Astrocyte (in vitro differentiated cells and primary cell): Measurements from ENCODE around the gene ULBP2. TPM values are rescaled to one million over a fixed set of nuclear protein-coding genes. Genes with fewer than 3 reads are reported as not detected.
"Not testable (repeated sequence)": the region's sequence is repeated elsewhere in the genome, so short reads cannot be mapped to it uniquely, and the experiment has no call there.

Source experiments
- DNase-seq: peaks from one replicate; pipeline ENCODE4 v3.0.0-alpha.2; 2010; ENCODE audit warnings: low read depth
- FAIRE-seq: peaks from 2 replicates; lab custom pipeline; 2011; peaks lifted over from hg19 to GRCh38; lab: Jason Lieb, UNC
- H2AFZ ChIP-seq: 2 replicates; pipeline ENCODE4 v1.6.0; 2012; ENCODE audit warnings: low read depth, low read length, inconsistent platforms
- H3K27ac ChIP-seq: 2 replicates; pipeline ENCODE4 v1.5.1; 2011; ENCODE audit warnings: low read depth, low read length, inconsistent platforms
- H3K27me3 ChIP-seq: 2 replicates; pipeline ENCODE4 v1.6.0; 2011; ENCODE audit warnings: low read length, inconsistent platforms; ENCODE audit not compliant: insufficient read depth
- H3K36me3 ChIP-seq: 2 replicates; pipeline ENCODE4 v1.5.1; 2011; ENCODE audit warnings: low read length, inconsistent platforms; ENCODE audit not compliant: insufficient read depth
- H3K4me1 ChIP-seq: 2 replicates; pipeline ENCODE4 v1.5.1; 2011; ENCODE audit warnings: low read length, inconsistent platforms; ENCODE audit not compliant: insufficient read depth
- H3K4me2 ChIP-seq: 2 replicates; pipeline ENCODE4 v1.6.0; 2012; ENCODE audit warnings: low read length, inconsistent platforms
- H3K4me3 ChIP-seq: 2 replicates; pipeline ENCODE4 v1.5.1; 2011; ENCODE audit warnings: low read depth, mild to moderate bottlenecking, low read length, inconsistent platforms; ENCODE audit not compliant: insufficient read depth
- H3K79me2 ChIP-seq: 2 replicates; pipeline ENCODE4 v1.6.0; 2012; ENCODE audit warnings: mild to moderate bottlenecking, low read length, inconsistent platforms; ENCODE audit not compliant: insufficient read depth
- H3K9ac ChIP-seq: 2 replicates; pipeline ENCODE4 v1.6.0; 2012; ENCODE audit warnings: mild to moderate bottlenecking, low read length, inconsistent platforms
- H3K9me3 ChIP-seq: 2 replicates; pipeline ENCODE4 v1.5.1; 2012; ENCODE audit warnings: low read depth, mild to moderate bottlenecking, low read length, inconsistent platforms; ENCODE audit not compliant: insufficient read depth
- H4K20me1 ChIP-seq: 2 replicates; pipeline ENCODE4 v1.6.0; 2012; ENCODE audit warnings: low read length, inconsistent platforms; ENCODE audit not compliant: insufficient read depth
- H3K27ac Mint-ChIP-seq: one replicate; pipeline ENCODE4 v1.8.0; 2021; ENCODE audit warnings: mild to moderate bottlenecking, mixed read lengths; ENCODE audit not compliant: unreplicated experiment
- H3K27me3 Mint-ChIP-seq: one replicate; pipeline ENCODE4 v1.8.0; 2021; ENCODE audit warnings: low read depth, mixed read lengths; ENCODE audit not compliant: unreplicated experiment
- H3K36me3 Mint-ChIP-seq: one replicate; pipeline ENCODE4 v1.8.0; 2021; ENCODE audit warnings: low read depth, mixed read lengths; ENCODE audit not compliant: unreplicated experiment
- H3K4me1 Mint-ChIP-seq: one replicate; pipeline ENCODE4 v1.8.0; 2021; ENCODE audit warnings: low read depth, mixed read lengths; ENCODE audit not compliant: unreplicated experiment
- H3K4me3 Mint-ChIP-seq: one replicate; pipeline ENCODE4 v1.8.0; 2021; ENCODE audit warnings: mild to moderate bottlenecking, moderate library complexity, mixed read lengths; ENCODE audit not compliant: unreplicated experiment
- H3K9me3 Mint-ChIP-seq: one replicate; pipeline ENCODE4 v1.8.0; 2021; ENCODE audit warnings: mild to moderate bottlenecking, mixed read lengths; ENCODE audit not compliant: unreplicated experiment
- EZH2 ChIP-seq: IDR thresholded peaks from 2 replicates; pipeline ENCODE4 v1.6.1; 2012; ENCODE audit warnings: mild to moderate bottlenecking, low read length, inconsistent platforms; ENCODE audit not compliant: insufficient read depth
- total RNA-seq: library from RNA; stranded (reverse); gene quantifications from 2 replicates; pipeline ENCODE4 v1.2.1, GENCODE V29; 2021
- TF ChIP-seq, protein P1 (sequence below): IDR thresholded peaks from 2 replicates; pipeline ENCODE4 v1.5.1; 2011; ENCODE audit warnings: low read depth, mild to moderate bottlenecking, inconsistent platforms, low read length, moderate library complexity; ENCODE audit not compliant: insufficient read depth

The ULBP2 gene
- total RNA-seq, 1 donor from 2014 or later, result 7.3 TPM

DNA sequence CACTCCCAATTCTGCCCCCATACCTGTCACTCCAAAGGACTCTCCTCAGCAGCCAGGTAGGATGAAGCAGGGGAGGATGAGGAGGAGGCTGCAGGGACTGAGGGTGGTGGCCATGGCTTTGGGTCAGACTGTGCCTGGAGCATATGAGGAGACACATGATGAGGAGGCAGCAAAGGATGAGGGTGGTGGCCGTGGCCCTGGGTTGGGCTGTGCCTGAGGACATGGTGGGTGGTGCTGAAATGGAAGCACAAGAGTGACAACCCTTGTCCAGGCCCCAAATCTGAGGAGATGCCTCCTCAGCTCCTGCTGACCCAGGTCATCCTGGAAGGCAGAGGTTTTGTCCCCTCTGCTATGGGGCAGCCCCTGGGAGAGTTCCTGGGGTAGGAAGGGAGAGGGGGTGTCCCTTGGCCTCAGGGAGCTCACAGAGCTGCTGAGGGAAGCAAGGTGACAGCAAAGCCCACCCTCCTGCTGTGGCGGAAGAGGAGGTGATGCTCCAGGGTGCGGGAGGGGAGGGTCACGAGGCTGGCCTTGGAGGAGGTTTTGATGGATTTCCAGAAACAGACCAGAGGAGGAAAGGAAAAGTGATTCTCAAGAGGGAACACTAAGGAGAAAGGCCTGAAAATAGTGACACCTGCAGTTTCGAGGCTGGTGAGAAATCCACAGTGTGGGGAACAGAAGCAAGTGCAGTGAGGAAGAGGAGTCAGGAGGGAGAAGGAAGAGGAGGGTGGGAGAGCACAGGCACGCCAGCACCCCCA lies 23.5 kb upstream of the ULBP2 start:
- H3K4me2 ChIP-seq, result no peak overlapping the region
- no peak overlapping the region for H3K27ac Mint-ChIP-seq
- no peak overlapping the region for H3K27ac ChIP-seq
- H3K9me3 ChIP-seq, result no peaks in the 10 kb centered on the region
- TF ChIP-seq, protein P1, sequence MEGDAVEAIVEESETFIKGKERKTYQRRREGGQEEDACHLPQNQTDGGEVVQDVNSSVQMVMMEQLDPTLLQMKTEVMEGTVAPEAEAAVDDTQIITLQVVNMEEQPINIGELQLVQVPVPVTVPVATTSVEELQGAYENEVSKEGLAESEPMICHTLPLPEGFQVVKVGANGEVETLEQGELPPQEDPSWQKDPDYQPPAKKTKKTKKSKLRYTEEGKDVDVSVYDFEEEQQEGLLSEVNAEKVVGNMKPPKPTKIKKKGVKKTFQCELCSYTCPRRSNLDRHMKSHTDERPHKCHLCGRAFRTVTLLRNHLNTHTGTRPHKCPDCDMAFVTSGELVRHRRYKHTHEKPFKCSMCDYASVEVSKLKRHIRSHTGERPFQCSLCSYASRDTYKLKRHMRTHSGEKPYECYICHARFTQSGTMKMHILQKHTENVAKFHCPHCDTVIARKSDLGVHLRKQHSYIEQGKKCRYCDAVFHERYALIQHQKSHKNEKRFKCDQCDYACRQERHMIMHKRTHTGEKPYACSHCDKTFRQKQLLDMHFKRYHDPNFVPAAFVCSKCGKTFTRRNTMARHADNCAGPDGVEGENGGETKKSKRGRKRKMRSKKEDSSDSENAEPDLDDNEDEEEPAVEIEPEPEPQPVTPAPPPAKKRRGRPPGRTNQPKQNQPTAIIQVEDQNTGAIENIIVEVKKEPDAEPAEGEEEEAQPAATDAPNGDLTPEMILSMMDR, result no peak
- no peak for TF ChIP-seq EZH2
- DNase-seq (no peak), FAIRE-seq (no peak)
- H3K27me3 Mint-ChIP-seq, result peaks cover 83% of the 10 kb centered on the region
- H3K9me3 Mint-ChIP-seq, result peaks cover 17% of the 10 kb centered on the region
- peaks cover 2% of the 10 kb centered on the region for H3K4me1 Mint-ChIP-seq
- no peak overlapping the region for H2AFZ ChIP-seq
- no peak overlapping the region for H3K4me3 ChIP-seq
- H3K4me1 ChIP-seq, result peaks cover 2% of the 10 kb centered on the region
- no peak overlapping the region for H3K4me3 Mint-ChIP-seq
- no peaks in the 10 kb centered on the region for H3K79me2 ChIP-seq
- no peaks in the 10 kb centered on the region for H4K20me1 ChIP-seq
- no peak overlapping the region for H3K9ac ChIP-seq
- no peaks in the 10 kb centered on the region for H3K36me3 ChIP-seq
- peaks cover 6% of the 10 kb centered on the region for H3K27me3 ChIP-seq
- peaks cover 2% of the 10 kb centered on the region for H3K36me3 Mint-ChIP-seq

DNA sequence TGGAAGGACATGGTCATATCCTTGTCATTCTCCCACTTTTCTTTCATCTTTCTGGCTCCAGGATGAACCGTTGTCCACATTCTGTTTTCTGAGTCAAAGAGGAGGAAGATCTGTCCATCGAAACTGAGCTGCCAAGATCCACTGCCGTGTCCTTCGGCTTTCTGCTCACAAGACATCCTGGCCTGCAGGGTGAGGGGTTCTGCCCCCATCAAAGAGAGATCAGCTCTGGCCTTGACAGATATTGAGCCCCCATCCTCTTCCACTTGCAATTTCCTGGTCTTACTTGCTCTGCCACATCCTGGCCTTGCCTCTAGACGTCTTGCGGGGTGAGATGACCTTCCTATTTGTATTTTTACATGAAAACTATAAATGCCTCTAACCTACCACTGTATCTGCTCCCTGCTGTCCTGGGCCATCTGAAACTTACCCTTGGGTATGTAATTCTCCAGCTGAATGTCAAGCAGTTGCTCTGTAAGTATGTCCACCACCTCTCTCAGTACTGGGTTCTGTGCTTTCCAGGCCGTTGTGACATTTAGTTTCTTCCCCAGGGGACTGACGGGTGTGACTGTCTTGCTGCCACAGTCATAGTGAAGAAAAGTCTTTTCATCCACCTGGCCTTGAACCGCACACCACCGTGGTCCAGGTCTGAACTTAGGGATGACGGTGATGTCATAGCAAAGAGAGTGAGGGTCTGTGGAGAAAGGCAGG lies 22.5 kb upstream of the ULBP2 start:
- not testable (repeated sequence) for H3K4me2 ChIP-seq, H3K79me2 ChIP-seq, H3K27ac Mint-ChIP-seq, H3K4me1 Mint-ChIP-seq, H3K36me3 Mint-ChIP-seq, H3K9me3 ChIP-seq, H4K20me1 ChIP-seq, DNase-seq, FAIRE-seq, H2AFZ ChIP-seq, H3K27me3 ChIP-seq, H3K36me3 ChIP-seq, H3K4me3 ChIP-seq, H3K27ac ChIP-seq, H3K4me1 ChIP-seq, H3K9ac ChIP-seq, H3K4me3 Mint-ChIP-seq
- H3K9me3 Mint-ChIP-seq, result peaks cover 20% of the 10 kb centered on the region
- peaks cover 83% of the 10 kb centered on the region for H3K27me3 Mint-ChIP-seq

DNA sequence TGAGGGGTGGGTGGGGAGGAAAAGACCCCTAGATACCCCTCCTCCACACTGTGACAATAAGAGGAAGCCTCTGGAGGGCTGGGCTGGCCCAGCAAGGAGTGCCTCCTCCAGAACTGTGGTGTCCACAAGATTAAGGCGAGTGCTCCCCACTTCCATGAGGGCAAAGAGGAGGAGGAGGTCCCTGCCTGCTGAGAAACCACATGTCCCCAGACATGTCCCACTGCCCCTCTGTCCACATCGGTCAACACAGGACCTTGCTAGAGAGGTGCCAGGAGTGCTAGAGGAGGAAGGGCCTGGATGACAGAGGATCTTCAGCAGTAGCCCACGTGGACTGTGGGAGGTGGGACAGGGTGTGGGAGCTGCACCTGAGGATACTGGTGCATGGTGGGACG lies 22.0 kb upstream of the ULBP2 start:
- no peak for DNase-seq
- Histone ChIP-seq H3K27me3 (peaks cover 6% of the 10 kb centered on the region), H3K4me1 (peaks cover 5% of the 10 kb centered on the region), H3K36me3 (no peaks in the 10 kb centered on the region), H3K79me2 (no peaks in the 10 kb centered on the region), H3K9ac (no peak overlapping the region), H2AFZ (no peak overlapping the region), H3K9me3 (no peaks in the 10 kb centered on the region), H3K4me2 (no peak overlapping the region), H3K4me3 (no peak overlapping the region), H3K27ac (no peak overlapping the region), H4K20me1 (no peaks in the 10 kb centered on the region)
- peaks cover 2% of the 10 kb centered on the region for H3K4me1 Mint-ChIP-seq
- H3K27ac Mint-ChIP-seq, result no peak overlapping the region
- no peak overlapping the region for H3K4me3 Mint-ChIP-seq
- peaks cover 20% of the 10 kb centered on the region for H3K9me3 Mint-ChIP-seq
- no peak for FAIRE-seq
- peaks cover 86% of the 10 kb centered on the region for H3K27me3 Mint-ChIP-seq
- H3K36me3 Mint-ChIP-seq, result peaks cover 2% of the 10 kb centered on the region
- TF ChIP-seq EZH2, result no peak
- TF ChIP-seq, protein P1, result no peak
